ENCODE results near the gene RTN4RL1.

DNA sequence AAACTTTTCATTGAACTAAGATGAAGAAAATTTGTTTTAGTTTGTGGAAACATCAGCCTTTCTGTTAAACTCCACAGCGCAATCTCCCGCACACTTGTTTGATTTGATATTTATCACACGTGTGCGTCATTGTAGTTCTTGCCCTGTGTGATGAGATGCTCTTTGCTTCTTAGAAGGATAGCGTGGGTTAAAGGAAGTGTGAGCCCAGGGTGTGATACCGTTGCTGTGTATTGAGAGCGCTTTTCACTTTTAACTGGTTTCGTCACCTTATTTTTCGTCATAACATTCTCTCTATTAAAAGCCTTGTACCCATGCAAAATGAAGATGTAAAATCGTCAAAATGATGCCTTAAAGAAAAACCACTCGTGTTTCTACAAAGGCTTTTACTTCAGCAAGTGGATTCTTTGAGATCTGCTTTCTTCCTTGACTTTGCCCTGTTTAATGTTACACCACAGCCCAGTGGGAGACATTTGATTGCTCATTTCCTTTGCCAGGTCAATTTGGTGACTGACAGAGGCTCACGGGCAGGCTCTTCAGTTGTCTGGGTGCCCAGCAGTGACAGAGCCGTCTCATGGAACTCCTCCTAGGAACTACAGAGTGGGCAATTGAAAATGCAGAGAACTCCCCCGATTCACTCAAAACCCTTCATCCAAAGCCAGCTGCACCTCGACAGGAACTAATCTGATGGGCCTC lies 134.2 kb downstream of the RTN4RL1 start:
- TF ChIP-seq, protein P1, sequence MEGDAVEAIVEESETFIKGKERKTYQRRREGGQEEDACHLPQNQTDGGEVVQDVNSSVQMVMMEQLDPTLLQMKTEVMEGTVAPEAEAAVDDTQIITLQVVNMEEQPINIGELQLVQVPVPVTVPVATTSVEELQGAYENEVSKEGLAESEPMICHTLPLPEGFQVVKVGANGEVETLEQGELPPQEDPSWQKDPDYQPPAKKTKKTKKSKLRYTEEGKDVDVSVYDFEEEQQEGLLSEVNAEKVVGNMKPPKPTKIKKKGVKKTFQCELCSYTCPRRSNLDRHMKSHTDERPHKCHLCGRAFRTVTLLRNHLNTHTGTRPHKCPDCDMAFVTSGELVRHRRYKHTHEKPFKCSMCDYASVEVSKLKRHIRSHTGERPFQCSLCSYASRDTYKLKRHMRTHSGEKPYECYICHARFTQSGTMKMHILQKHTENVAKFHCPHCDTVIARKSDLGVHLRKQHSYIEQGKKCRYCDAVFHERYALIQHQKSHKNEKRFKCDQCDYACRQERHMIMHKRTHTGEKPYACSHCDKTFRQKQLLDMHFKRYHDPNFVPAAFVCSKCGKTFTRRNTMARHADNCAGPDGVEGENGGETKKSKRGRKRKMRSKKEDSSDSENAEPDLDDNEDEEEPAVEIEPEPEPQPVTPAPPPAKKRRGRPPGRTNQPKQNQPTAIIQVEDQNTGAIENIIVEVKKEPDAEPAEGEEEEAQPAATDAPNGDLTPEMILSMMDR (IDR thresholded peaks at IDR 0.05; ENCODE audit: low read length) = no peak
- no peak for TF ChIP-seq EZH2 (IDR thresholded peaks at IDR 0.05; ENCODE audit: borderline replicate concordance, low read length)

All from OCI-LY1 (cell line).